ENCODE data around the gene A4GALT.
"Not testable (repeated sequence)": the region's sequence is repeated elsewhere in the genome, so short reads cannot be mapped to it uniquely, and the experiment has no call there.

A4GALT gene

DNA sequence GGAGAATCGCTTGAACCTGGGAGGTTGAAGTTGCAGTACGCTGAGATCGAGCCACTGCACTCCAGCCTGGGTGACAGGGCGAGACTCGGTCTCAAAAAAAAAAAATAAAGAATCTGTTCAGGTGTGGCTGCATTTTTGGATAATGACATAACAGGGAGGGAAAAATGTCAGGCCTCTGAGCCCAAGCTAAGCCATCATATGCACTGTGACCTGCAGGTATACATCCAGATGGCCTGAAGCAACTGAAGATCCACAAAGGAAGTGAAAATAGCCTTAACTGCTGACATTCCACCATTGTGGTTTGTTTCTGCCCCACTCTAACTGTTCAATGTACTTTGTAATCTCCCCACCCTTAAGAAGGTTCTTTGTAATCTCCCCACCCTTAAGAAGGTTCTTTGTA lies 19.6 kb upstream of the A4GALT start:
- not testable (repeated sequence) for DNase-seq (ENCODE audit: low spot score)

DNA sequence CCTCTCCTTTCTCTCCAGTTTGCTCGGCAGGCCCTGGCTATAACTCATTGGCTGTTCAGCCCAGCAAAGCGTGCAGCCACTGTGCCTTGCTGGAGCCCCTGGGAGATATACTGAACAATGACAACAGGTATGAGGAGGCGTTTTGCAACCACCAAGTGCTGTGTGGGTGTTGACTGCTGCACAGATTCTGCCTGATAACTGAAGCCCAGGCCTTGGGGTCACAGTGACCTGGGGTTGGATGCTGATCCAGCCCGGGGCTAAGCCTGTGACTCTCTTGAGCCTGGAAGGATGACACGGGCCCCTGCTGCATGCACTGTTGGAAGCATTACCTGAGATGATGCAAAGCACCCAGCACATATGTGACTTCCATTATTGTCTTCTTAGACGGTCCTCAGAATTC lies 13.7 kb upstream of the A4GALT start:
- DNase-seq (ENCODE audit: low spot score): no peak

DNA sequence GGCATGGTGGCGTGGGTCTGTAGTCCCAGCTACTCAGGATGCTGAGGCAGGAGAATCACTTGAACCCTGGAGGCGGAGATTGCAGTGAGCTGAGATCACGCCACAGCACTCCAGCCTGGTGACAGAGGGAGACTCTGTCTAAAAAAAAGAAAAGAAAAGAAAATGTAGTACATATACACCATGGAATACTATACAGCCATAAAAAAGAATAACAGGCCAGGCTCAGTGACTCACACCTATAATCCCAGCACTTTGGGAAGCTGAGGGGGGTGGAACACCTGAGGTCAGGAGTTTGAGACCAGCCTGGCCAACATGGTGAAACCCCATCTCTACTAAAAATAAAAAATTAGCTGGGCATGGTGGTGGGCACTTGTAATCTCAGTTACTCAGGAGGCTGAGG lies 12.7 kb upstream of the A4GALT start:
- not testable (repeated sequence) for DNase-seq (ENCODE audit: low spot score)

DNA sequence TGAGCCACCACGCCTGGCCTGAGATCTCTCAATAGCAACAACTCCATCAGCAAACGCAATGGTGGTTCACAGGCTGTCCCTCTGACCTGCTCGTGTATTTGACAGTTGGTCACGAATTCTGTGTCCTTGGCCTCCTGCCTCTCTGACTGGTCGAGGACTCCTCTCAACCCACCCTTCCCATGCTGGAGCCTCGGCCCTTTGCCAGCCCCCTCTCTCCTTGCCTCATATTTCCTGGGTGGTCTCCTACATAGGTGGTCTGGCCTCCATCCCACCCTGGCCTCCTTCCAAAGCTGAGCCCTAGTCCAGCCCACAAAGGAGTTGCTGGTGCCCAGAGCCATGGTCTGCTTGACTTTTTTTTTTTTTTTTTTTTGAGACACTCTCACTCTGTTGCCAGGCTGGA lies 11.4 kb upstream of the A4GALT start:
- DNase-seq (ENCODE audit: low spot score): no peak

DNA sequence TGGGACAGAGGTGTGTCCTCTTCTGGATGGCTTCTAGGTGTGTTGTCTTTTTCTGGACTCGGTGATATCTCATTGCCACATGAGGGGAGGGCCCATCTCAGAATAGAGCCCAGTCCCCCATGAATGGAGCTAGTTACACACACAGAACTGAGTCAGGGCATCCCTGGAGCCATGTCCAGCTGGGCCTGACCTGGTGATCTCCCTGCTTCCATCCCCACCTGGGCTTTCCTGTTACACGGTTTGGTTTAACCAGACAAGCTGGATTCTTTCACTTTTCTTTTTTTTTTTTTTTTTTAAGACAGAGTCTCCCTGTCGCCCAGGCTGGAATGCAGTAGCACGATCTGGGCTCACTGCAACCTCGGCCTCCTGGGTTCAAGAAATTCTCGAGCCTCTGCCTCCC lies 6.1 kb upstream of the A4GALT start:
- no peak for DNase-seq (ENCODE audit: low spot score)

DNA sequence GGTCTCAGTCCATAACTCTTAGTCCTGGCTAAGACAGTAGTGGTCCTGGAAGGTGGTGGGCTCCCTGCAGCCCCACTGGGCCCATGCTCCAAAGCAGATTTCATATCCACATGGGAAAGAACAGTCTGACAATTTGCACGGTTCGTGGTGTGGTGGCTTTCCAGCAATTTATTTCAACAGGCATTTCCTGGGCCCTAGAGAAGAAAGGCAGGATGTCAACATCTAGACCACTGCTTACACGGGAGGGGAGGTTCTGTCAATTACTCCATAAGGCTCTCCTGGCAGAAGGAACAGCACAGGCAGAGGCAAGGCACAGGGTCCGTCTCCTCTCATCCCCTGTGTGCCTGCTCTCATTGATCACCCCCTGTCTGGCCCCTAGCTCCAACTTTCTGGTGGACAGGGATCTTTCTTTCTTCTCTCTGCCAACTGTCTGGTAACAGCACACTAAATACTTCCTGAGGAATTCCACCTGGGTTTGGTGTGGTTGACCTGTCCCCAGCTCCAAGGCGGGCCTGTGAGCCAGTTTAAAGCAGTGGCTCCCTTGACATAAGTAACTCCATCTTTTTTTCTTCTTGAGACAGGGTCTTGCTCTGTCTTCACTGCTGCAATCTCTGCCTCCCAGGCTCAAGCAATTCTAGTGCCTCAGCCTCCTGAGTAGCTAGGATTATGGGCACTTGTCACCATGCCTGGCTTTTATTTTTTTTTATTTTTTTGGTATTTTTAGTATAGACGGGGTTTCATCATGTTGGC lies 5.1 kb upstream of the A4GALT start:
- no peak for DNase-seq (ENCODE audit: low spot score)

DNA sequence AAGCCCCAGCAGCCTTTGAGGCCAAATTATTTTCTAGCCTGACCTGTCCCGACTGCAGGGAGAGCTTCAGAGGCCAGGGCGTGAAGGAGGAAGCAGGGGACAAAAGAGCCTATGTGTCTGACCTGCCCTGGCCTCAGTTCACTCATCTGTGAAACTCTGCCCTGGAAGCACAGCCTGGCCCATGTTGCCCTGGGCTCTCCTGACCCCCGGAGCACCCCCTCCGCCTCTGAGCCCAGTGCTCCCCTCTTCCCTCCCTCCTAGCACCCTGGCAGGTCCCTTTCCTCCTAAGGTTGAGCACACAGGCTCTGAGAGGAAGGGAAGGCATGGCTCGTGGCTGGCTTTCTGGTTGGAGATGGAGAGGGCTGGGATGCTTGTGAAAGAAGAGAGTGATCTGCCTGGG lies 3.4 kb upstream of the A4GALT start:
- no peak for DNase-seq (ENCODE audit: low spot score)

DNA sequence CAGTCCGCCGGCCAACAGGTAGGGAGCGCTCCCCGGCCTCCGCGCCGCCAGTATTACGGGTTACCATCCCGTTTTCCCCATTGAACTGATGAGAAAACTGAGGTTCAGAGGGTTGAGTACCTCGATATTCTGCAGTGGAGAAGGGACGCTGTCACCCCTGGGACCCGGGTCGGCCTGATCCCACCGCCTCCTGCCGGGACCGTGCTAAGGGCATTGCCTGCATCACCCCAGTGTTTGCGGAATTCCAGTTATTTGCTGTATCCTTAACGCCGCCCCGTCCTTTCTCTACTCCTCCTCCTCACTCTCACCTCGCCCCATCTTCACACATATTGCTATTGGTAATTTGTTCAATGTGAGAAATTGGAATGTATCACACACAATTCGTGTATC lies 370 bp upstream of the A4GALT start:
- no peak for DNase-seq (ENCODE audit: low spot score)

DNA sequence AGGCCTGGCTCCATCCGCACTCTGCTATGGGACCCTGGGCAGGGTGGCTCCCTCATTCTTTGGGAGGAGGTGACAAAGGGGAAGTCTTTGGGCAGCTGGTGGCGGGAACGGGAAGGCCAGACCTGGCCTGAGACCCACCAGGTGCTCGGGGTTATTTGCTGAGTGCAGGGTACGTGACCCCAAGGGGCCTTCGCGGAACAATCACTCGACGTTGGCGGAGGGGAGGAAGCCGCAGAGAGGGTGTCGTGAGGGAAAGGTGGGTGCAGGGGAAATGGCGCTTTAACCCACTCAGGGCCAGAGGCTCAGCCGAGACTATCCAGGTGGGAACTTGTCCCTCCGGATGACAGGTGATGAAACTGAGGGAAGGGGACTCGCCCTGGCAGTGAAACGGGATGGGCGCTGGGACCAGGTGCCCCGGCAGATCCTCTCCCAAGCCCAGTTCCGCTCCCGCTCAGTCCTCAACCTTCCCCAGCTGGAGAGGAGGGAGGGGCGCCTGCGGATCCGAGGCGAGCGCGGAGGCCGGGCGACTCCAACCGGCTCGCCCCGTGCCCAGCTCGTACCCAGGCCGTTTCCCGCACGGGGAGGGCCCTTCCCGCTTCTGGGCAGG lies 911 bp downstream of the A4GALT start:
- DNase-seq (ENCODE audit: low spot score): no peak

DNA sequence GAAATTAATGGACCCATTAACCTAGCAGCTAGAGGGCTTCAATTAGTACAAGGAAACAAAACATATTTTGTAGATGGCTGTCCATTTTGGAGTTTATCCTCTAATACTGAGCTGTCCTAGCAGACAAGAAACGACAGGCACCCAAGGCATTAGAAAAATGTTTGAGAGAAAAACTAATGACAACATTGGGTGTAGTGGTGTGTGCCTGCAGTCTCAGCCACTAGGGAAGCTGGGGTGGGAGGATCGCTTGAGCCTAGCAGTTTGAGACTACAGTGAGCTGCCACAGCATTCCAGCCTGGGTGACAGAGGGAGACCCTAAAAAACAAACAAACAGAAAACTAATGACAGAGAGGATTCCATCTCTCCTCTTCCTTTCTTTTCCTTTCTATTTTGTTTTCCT lies 1.5 kb downstream of the A4GALT start:
- no peak for DNase-seq (ENCODE audit: low spot score)

DNA sequence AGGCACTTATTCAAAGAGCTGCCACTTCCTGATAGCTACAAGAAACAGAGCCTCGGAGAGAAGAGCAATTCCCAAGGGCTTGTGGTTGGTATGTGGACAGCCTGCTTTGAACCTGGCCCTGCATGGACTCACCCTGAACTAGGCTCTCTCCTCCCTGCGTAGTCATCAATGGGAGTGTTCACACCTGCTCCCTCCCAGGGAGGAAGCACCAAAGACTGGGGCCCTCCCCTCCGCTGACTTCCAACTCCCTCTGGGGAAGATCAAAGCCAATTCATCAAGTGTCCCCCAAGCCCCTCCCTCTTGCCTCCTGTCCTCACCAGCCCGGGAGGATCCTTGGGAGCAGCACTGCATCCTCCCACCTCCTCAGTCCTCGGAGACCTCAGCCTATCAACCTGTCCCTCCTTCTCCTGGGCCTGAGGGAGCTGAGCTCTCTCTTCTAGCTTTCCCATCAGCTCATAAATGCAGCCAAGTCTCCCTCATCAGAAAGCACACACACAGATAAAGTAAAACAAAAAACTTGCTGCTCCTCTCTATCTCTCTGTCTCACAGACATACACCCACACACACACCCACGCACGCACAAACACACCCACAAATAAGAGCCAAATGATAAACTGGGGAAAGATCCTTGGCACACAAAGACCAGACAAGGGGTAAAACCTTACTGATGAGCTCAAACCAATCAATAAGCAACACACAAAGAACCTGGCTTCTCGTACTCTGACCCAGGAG lies 3.3 kb downstream of the A4GALT start:
- DNase-seq (ENCODE audit: low spot score): no peak

DNA sequence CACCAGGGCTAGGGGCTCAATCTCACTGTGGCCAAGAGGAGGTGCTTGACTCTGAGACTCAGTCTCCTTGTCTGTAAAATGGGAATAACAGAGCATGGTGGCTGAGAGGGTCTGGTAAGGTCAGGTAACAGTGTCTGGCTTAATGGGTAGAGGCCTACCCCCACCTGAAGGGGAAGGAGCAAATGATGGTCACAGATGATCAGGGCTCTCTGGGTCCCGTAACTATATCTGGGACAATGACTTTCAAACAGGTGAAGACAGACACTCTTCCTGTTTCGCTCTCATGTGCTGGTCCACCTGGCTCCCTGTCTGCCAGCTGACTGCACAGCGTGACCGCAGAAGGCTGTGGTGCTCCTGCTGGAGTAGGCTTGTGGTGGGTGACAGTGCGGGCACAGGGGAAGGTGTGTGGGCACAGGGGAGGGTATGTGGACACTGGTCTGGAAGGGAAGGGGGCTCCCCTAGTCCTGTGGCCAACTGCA lies 4.0 kb downstream of the A4GALT start:
- DNase-seq (ENCODE audit: low spot score): no peak

DNA sequence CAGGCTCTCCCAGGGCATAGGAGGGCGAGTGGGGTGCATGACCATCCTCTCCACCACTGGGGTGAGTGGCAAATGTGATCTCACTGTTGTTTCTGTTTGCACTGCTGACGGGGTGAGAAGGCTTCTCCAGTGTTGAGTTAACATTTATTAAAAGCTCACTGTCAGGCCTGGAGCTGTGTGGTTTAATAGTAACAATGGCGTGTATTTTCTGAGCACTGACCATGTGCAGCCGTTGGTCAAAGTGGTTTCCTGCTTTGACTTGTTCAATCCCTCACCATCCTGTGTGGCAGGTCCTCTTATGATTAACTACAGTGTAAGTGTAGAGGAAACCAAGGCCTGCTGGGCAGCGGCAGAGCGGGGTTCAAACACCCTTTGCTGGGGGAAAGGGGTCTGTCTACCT lies 4.4 kb downstream of the A4GALT start:
- DNase-seq (ENCODE audit: low spot score): no peak

DNA sequence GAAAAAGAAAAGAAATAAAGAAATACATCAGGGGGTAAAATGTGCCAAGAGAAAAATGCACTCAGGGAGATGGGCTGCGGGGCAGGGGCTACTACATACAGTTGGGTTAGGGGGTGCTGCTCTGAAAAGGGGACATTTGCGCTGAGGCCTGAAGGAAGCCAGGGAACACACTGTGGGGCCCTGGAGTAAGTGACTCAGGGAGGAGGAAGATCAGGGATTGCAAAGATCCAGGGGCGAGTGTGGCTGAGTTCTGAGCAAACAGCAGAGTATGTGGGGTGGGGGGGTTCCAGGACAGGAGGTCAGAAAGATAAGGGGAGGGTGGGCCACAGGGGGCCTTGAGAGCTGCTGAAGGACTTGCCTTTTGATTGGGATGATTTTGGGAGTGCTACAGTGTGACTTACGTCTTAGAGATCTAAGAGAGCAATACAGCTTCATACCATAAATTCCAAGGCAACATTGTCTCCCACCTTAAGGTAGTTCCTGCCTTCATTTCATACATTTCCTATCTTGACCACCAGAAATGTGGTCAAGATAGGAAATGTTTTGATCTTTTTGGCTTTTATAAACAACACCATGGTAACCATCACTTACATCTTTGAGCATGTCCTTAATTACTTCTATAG lies 5.8 kb downstream of the A4GALT start:
- no peak for DNase-seq (ENCODE audit: low spot score)

DNA sequence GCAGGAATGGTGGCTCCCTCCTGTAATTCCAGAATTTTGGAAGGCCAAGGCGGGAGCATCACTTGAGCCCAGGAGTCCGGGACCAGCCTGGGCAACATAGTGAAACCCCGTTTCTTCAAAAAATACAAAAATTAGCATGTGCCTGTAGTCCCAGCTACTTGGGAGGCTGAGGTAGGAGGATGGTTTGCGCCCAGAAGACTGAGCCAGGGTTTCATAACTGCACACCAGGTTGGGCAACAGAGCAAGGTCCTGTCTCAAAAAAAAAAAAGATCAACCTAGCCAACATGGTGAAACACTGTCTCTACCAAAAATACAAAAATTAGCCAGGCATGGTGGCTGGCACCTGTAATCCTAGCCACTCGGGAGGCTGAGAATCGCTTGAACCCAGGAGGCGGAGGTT lies 6.4 kb downstream of the A4GALT start:
- no peak for DNase-seq (ENCODE audit: low spot score)

DNA sequence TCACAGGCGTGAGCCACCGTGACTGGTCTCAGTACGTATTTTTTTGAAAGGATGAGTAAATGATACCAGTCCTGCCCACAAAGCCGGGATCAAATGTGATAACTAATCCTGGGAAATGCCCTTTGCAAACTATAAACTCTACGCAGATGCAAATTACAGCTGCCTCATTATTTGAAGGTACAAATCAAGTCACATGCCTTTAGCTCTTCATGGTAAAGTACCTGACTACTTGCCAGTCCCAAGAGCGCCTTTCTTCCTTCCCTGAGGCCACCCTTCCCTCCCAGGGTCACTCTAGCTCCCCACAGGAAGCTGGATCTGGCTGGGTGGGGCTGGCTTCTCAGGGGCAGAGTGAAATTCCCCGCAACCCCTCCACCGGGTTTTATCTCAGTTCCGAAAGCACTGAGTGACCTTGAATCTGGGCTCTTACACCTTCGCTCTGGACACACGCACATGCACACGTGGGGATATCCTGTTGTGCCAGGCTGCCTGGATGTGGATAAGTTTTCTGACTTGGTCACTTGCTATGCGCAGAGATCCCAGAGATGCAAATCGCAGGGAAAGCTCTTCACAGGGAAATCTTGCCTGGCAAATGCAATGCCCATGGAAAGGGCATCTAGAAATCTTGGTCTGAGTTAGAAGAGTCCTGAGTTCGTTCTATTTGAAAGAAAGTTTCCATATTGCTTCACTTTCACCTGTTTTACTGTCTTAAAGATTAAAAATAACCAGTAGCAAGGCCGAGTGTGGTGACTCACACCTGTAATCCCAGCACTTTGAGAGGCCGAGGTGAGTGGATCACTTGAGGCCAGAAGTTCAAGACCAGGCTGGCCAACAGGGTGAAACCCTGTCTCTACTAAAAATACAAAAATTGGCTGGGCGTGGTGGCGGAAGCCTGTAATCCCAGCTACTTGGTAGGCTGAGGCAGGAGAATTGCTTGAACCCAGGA lies 8.5 kb downstream of the A4GALT start:
- no peak for DNase-seq (ENCODE audit: low spot score)

DNA sequence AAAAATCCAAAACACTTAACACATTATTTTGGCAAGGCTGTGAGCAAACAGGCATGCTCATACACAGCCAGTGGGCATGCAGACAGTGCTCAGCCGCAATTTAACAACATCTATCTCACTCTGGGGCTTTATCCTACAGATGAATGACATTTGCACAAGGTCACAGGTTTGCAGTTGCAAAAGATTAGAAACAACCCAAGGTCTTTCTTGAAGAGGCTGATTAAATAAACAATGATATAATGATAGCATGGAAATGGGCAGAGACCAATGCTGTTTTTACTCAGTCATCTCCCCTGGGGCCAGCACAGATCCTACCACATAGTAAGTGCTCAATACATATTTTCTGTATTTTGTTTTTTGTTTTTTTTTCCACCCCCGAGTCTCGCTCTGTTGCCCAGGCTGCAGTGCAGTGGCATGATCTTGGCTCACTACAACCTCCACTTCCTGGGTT lies 9.4 kb downstream of the A4GALT start:
- no peak for DNase-seq (ENCODE audit: low spot score)

DNA sequence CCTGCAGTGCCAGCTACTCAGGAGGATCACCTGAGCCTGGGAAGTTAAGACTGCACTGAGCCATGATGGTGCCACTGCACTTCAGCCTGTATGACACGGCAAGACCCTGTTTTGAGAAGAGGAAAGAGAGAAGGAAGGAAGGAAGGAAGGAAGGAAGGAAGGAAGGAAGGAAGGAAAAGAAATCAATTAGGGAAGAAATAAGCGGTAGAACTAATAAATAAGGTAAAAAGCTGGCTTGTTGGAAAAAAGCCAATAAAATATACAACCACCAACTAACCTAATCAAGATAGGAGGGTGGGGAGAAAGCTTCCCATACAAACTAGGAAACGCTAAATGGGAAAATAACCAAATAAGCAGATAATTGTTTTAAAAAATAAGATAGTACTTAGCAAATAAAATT lies 12.3 kb downstream of the A4GALT start:
- no peak for DNase-seq (ENCODE audit: low spot score)

DNA sequence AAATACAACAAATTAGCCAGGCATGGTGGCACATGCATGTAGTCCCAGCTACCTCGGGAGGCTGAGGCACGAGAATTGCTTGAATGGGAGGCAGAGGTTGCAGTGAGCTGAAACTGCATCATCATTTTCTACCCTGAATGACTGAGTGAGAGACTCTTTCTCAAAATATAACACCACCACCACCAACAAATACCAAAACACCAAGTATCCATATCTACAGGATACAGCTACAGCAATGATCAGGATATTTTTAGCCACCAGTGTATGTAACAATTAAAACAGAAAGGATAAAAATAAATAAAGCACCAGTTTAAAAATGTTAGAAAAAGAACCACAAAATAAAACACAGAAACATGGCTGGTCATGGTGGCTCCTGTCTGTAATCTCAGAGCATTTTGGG lies 13.2 kb downstream of the A4GALT start:
- DNase-seq (ENCODE audit: low spot score): no peak

DNA sequence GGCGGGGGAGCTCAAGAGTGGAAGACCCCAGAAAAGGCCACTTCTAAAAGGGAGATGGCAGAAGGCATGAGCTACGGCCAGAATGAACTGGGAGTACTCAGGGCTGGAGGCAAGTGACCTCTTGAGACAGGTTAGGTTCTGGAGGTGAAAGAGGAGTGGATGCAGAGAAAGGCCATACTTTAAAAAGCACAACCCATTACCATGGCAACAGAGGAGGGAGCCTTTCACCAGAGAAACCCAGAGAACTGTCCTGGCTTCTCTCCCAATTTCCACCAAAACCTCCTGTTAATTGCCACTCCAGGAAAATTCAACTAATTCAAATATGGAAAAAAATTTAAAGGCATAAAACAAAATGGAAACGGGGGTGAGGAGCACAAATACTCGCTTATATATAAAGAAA lies 15.8 kb downstream of the A4GALT start:
- DNase-seq (ENCODE audit: low spot score): no peak

DNA sequence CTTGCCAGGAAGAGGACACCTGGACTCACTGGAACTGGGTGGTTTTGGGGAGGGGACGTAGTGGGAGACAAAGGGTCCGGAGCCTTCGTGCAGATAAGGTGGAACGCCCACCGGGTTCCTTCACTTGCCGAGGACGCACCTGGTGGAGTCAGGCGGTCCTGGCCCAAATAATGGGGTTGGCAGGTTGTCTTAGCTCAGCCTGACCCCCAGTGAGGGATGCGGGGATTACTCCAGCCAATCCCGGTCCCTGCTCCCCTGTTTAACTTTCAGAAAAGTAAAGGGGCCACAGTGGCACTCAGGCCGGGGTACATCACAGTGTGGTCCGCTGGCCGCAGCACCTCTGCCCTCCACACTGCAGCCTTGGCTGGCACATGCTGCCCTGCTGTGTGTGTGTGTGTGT lies 18.0 kb downstream of the A4GALT start:
- no peak for DNase-seq (ENCODE audit: low spot score)

DNA sequence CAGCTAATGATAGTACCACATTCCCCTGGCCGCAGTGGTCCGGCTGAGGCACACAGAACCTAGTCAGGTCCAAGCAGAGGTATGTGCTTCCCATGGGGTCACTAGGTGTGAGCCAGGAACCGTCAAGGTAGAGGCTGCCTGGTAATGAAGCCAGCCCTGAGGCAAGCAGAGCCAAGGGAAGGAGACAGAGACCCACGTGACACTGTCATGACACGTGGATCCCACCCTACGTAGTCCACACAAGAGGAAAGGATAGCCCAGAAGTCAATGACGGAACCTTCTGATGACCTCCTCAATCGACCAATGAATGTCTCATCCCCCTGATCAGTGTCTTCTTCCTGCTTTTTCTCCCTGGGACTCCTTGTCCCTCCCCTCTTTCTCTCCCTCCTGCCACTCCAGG lies 19.0 kb downstream of the A4GALT start:
- no peak for DNase-seq (ENCODE audit: low spot score)
